Skeletal muscle tissue (tissue), 4 donors: Measurements from ENCODE around the gene PRMT7. TPM values are rescaled to one million over a fixed set of nuclear protein-coding genes. Genes with fewer than 3 reads are reported as not detected.

Experiments used
- H3K27ac ChIP-seq: one replicate; pipeline ENCODE4 v1.7.0; 2013; ENCODE audit warnings: mild to moderate bottlenecking, low read depth, low read length, inconsistent platforms
- H3K27me3 ChIP-seq, 3 donors: one replicate each; pipeline ENCODE4 v1.7.0; 2013; ENCODE audit warnings: low read length in 3 of 3; ENCODE audit not compliant: control insufficient read depth in 3 of 3, insufficient read depth in 3 of 3
- H3K36me3 ChIP-seq, 3 donors: one replicate each; pipeline ENCODE4 v1.7.0; 2013; ENCODE audit warnings: low read length in 3 of 3; ENCODE audit not compliant: control insufficient read depth in 3 of 3, insufficient read depth in 3 of 3
- H3K4me1 ChIP-seq, 3 donors: one replicate each; pipeline ENCODE4 v1.7.0; 2013; ENCODE audit warnings: low read length in 3 of 3, mild to moderate bottlenecking in 3 of 3; ENCODE audit not compliant: control insufficient read depth in 3 of 3, insufficient read depth in 3 of 3
- H3K4me3 ChIP-seq, 3 donors: one replicate each; pipeline ENCODE4 v1.7.0; 2013; ENCODE audit warnings: low read length in 3 of 3
- H3K9ac ChIP-seq, 3 donors: one replicate each; pipeline ENCODE4 v1.7.0; 2013; ENCODE audit warnings: low read length in 3 of 3, mild to moderate bottlenecking in 3 of 3, moderate library complexity in 2 of 3, low read depth in 1 of 3
- H3K9me3 ChIP-seq, 3 donors: one replicate each; pipeline ENCODE4 v1.7.0; 2013; ENCODE audit warnings: low read length in 3 of 3; ENCODE audit not compliant: control insufficient read depth in 3 of 3
- total RNA-seq: library from RNA; depleted of rRNA; stranded (reverse); fragments of >200 nt; gene quantifications from one replicate; pipeline ENCODE4 v1.2.3, GENCODE V29; 2014
- donor health status: Osteomylitis.

Gene PRMT7
- total RNA-seq, 1 donor from 2014 or later = 49.1 TPM

GRCh38 chr16:68328151-68328859, 17.5 kb downstream of the PRMT7 start:
- no peak overlapping the region for H3K27ac ChIP-seq
- peaks cover 6 to 18% (median 14%) of the 10 kb centered on the region in 3 donors for H3K4me1 ChIP-seq
- H3K9ac ChIP-seq = no peak overlapping the region
- no peaks in the 10 kb centered on the region for H3K27me3 ChIP-seq
- no peak overlapping the region for H3K4me3 ChIP-seq
- H3K9me3 ChIP-seq = no peaks in the 10 kb centered on the region
- H3K36me3 ChIP-seq = peaks cover 24 to 45% (median 38%) of the 10 kb centered on the region in 3 donors

- no peak overlapping the region for H3K27ac ChIP-seq
- no peak overlapping the region for H3K9ac ChIP-seq
- no peaks in the 10 kb centered on the region for H3K9me3 ChIP-seq
- peaks cover 23 to 40% (median 34%) of the 10 kb centered on the region in 3 donors for H3K36me3 ChIP-seq
- H3K27me3 ChIP-seq = no peaks in the 10 kb centered on the region
- no peak overlapping the region for H3K4me3 ChIP-seq
- H3K4me1 ChIP-seq = peaks cover 12 to 23% (median 17%) of the 10 kb centered on the region in 3 donors
These were observed 18.1 kb downstream of the PRMT7 start for GRCh38 chr16:68328860-68329390.

GRCh38 chr16:68331879-68332410, 21.1 kb downstream of the PRMT7 start:
- peaks cover 11 to 21% (median 16%) of the 10 kb centered on the region in 3 donors for H3K36me3 ChIP-seq
- no peak overlapping the region for H3K4me3 ChIP-seq
- H3K4me1 ChIP-seq = peaks cover 12 to 26% (median 21%) of the 10 kb centered on the region in 3 donors
- no peaks in the 10 kb centered on the region for H3K9me3 ChIP-seq
- no peaks in the 10 kb centered on the region for H3K27me3 ChIP-seq
- H3K27ac ChIP-seq = peak overlapping the region; percentile 19
- H3K9ac ChIP-seq = peak overlapping the region in 1 of 3 donors; percentile 57

- no peaks in the 10 kb centered on the region for H3K9me3 ChIP-seq
- H3K27ac ChIP-seq = peak overlapping the region; percentile 19
- peaks cover 13 to 23% (median 15%) of the 10 kb centered on the region in 3 donors for H3K36me3 ChIP-seq
- peaks cover 12 to 26% (median 21%) of the 10 kb centered on the region in 3 donors for H3K4me1 ChIP-seq
- peak overlapping the region in 1 of 3 donors; percentile 57 for H3K9ac ChIP-seq
- no peak overlapping the region for H3K4me3 ChIP-seq
- H3K27me3 ChIP-seq = no peaks in the 10 kb centered on the region
These were observed 21.7 kb downstream of the PRMT7 start for GRCh38 chr16:68332411-68333121.

GRCh38 chr16:68335175-68335574, 24.4 kb downstream of the PRMT7 start:
- Histone ChIP-seq H3K27ac (no peak overlapping the region), H3K36me3 (peaks cover 36 to 43% (median 39%) of the 10 kb centered on the region in 3 donors), H3K27me3 (no peaks in the 10 kb centered on the region), H3K9ac (no peak overlapping the region), H3K9me3 (no peaks in the 10 kb centered on the region), H3K4me1 (peaks cover 11 to 19% (median 12%) of the 10 kb centered on the region in 3 donors), H3K4me3 (no peak overlapping the region)

- H3K27ac ChIP-seq = no peak overlapping the region
- H3K9ac ChIP-seq = peak overlapping the region in 1 of 3 donors; percentile 16
- no peak overlapping the region for H3K4me3 ChIP-seq
- no peaks in the 10 kb centered on the region for H3K27me3 ChIP-seq
- H3K36me3 ChIP-seq = peaks cover 45 to 54% (median 47%) of the 10 kb centered on the region in 3 donors
- H3K4me1 ChIP-seq = peaks cover 15 to 33% (median 27%) of the 10 kb centered on the region in 3 donors
- no peaks in the 10 kb centered on the region for H3K9me3 ChIP-seq
These were observed 27.7 kb downstream of the PRMT7 start for GRCh38 chr16:68338326-68339119.

GRCh38 chr16:68339214-68339613, 28.4 kb downstream of the PRMT7 start:
- H3K4me3 ChIP-seq = no peak overlapping the region
- no peak overlapping the region for H3K27ac ChIP-seq
- no peaks in the 10 kb centered on the region for H3K27me3 ChIP-seq
- H3K9me3 ChIP-seq = no peaks in the 10 kb centered on the region
- no peak overlapping the region for H3K9ac ChIP-seq
- H3K36me3 ChIP-seq = peaks cover 45 to 61% (median 49%) of the 10 kb centered on the region in 3 donors
- H3K4me1 ChIP-seq = peaks cover 16 to 34% (median 28%) of the 10 kb centered on the region in 3 donors

GRCh38 chr16:68342620-68343019, 31.8 kb downstream of the PRMT7 start:
- peak overlapping the region in 1 of 3 donors; percentile 6 for H3K9ac ChIP-seq
- no peaks in the 10 kb centered on the region for H3K9me3 ChIP-seq
- H3K36me3 ChIP-seq = peaks cover 54 to 66% (median 56%) of the 10 kb centered on the region in 3 donors
- peaks cover 37 to 66% (median 54%) of the 10 kb centered on the region in 3 donors for H3K4me1 ChIP-seq
- H3K27ac ChIP-seq = no peak overlapping the region
- H3K27me3 ChIP-seq = no peaks in the 10 kb centered on the region
- H3K4me3 ChIP-seq = no peak overlapping the region

GRCh38 chr16:68343137-68343536, 32.3 kb downstream of the PRMT7 start:
- Histone ChIP-seq H3K4me3 (no peak overlapping the region), H3K27me3 (no peaks in the 10 kb centered on the region), H3K4me1 (peaks cover 42 to 69% (median 57%) of the 10 kb centered on the region in 3 donors), H3K9me3 (no peaks in the 10 kb centered on the region), H3K36me3 (peaks cover 52 to 64% (median 56%) of the 10 kb centered on the region in 3 donors), H3K9ac (no peak overlapping the region), H3K27ac (no peak overlapping the region)
